Measurements from ENCODE around the gene CAPN11.

- TF ChIP-seq CTCF (IDR thresholded peaks at IDR 0.05) (no peak), POLR2A (IDR thresholded peaks at IDR 0.05) (no peak), POLR2AphosphoS5 (IDR thresholded peaks at IDR 0.05) (no peak)
Observed at GRCh38 chr6:44185953-44186634, 27.5 kb downstream of the CAPN11 start.
